Ishikawa (cell line): ENCODE measurements around the gene TMEM151A.

Experiments used
- EGR1 ChIP-seq: IDR thresholded peaks from 2 replicates; pipeline ENCODE4 v1.6.1; 2012
- RAD21 ChIP-seq: IDR thresholded peaks from 2 replicates; pipeline ENCODE4 v1.6.1; 2012; ENCODE audit warnings: low read depth
- REST ChIP-seq: IDR thresholded peaks from 2 replicates; pipeline ENCODE4 v1.6.1; 2012; ENCODE audit warnings: low read depth, mild to moderate bottlenecking
- TAF1 ChIP-seq: IDR thresholded peaks from 2 replicates; pipeline ENCODE4 v1.6.1; 2012; ENCODE audit warnings: low read depth, mild to moderate bottlenecking
- TEAD4 ChIP-seq: IDR thresholded peaks from 2 replicates; pipeline ENCODE4 v1.6.1; 2012

GRCh38 chr11:66334605-66335442, 43.1 kb downstream of the TMEM151A start:
- TF ChIP-seq REST (no peak), TEAD4 (no peak), EGR1 (no peak), RAD21 (no peak), TAF1 (no peak)
